Endothelial cell of umbilical vein (primary cell): ENCODE measurements around the gene TBC1D10A.

Experiments
- EZH2 ChIP-seq: IDR thresholded peaks from 2 replicates; pipeline ENCODE4 v1.6.1; 2012; ENCODE audit warnings: borderline replicate concordance, low read depth, mild to moderate bottlenecking, moderate library complexity, low read length, inconsistent platforms; ENCODE audit not compliant: severe bottlenecking
- GATA2 ChIP-seq: IDR thresholded peaks from 2 replicates; pipeline ENCODE4 v1.7.0; 2011; ENCODE audit warnings: low read depth, mild to moderate bottlenecking, moderate library complexity, mixed read lengths, low read length; ENCODE audit not compliant: insufficient read length, insufficient read depth
- MYC ChIP-seq: IDR thresholded peaks from one replicate; pipeline ENCODE4 v1.6.1; 2011; ENCODE audit warnings: mild to moderate bottlenecking, low read depth, low read length
- POLR2AphosphoS5 ChIP-seq: IDR thresholded peaks from 2 replicates; pipeline ENCODE4 v1.6.1; 2012; ENCODE audit warnings: low read depth, mild to moderate bottlenecking, control low read depth, low read length, moderate library complexity; ENCODE audit not compliant: insufficient read depth
- TF ChIP-seq, protein P1 (sequence below), 2 donors: IDR thresholded peaks; 1 replicate in 1 of 2; 2 replicates in 1 of 2; pipeline ENCODE4 v1.5.1; 2011; ENCODE audit warnings: low read length in 2 of 2, mild to moderate bottlenecking in 2 of 2, moderate library complexity in 2 of 2, control low read depth in 1 of 2, inconsistent platforms in 1 of 2, low read depth in 1 of 2; ENCODE audit not compliant: insufficient read depth in 1 of 2; ENCODE audit errors: extremely low read depth in 1 of 2
- TF ChIP-seq, protein P2 (sequence below): IDR thresholded peaks from 2 replicates; pipeline ENCODE4 v1.6.1; 2011; ENCODE audit not compliant: insufficient read depth, insufficient read length

DNA sequence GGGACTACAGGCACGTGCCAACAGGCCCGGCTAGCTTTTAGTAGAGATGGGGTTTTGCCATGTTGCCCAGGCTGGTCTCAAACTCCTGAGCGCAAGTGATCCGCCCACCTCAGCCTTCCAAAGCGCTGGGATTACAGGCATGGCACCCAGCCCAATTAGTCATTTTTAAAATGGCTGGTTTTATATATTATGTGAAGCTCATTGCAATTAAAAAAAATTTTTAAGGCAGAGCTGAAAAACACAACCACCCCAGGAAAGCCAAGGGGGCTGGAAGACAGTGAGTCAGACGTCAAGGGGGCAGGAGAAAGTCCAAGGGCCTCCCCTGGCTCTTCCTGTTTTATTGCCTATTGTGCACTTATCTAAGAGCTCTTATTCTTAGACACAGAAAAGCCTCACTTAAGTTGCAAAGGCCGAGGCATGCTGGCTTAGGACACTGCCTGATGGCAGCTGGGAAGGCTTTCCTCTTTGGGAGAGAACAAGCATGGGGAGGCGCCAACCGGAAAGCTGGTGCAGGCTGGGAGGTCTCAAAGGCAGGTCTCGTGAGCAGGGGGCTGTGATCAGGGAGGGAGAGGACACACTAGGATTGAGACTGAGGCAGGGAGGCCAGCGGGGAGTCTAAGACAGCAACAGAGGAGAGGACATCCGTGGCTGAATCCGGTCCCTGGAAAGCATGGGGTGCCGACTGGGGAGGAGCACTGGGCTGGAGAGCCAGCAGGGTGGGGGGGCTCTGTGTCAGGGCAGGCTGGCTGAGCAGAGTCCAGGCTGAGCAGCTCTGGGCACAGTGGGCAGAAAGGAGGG, 49.0 kb downstream of the TBC1D10A start:
- TF ChIP-seq, protein P1, sequence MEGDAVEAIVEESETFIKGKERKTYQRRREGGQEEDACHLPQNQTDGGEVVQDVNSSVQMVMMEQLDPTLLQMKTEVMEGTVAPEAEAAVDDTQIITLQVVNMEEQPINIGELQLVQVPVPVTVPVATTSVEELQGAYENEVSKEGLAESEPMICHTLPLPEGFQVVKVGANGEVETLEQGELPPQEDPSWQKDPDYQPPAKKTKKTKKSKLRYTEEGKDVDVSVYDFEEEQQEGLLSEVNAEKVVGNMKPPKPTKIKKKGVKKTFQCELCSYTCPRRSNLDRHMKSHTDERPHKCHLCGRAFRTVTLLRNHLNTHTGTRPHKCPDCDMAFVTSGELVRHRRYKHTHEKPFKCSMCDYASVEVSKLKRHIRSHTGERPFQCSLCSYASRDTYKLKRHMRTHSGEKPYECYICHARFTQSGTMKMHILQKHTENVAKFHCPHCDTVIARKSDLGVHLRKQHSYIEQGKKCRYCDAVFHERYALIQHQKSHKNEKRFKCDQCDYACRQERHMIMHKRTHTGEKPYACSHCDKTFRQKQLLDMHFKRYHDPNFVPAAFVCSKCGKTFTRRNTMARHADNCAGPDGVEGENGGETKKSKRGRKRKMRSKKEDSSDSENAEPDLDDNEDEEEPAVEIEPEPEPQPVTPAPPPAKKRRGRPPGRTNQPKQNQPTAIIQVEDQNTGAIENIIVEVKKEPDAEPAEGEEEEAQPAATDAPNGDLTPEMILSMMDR (IDR thresholded peaks at IDR 0.05; ENCODE audit: extremely low read depth in 1 of 2, insufficient read depth in 1 of 2, low read depth in 1 of 2, low read length in 2 of 2), result no peak
- TF ChIP-seq EZH2 (no peak), POLR2AphosphoS5 (peak; percentile 55), MYC (no peak), GATA2 (no peak)
- TF ChIP-seq, protein P2, sequence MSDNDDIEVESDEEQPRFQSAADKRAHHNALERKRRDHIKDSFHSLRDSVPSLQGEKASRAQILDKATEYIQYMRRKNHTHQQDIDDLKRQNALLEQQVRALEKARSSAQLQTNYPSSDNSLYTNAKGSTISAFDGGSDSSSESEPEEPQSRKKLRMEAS, result no peak
